HG02870 (cell line): ENCODE measurements around the gene IQCK.

ENCODE experiments used
- ATAC-seq: cut with Tn5 transposase; IDR thresholded peaks from one replicate; pipeline ENCODE4 v1.9.1; 2021; ENCODE audit warnings: mild to moderate bottlenecking, moderate library complexity; ENCODE audit not compliant: unreplicated experiment

IQCK gene

DNA sequence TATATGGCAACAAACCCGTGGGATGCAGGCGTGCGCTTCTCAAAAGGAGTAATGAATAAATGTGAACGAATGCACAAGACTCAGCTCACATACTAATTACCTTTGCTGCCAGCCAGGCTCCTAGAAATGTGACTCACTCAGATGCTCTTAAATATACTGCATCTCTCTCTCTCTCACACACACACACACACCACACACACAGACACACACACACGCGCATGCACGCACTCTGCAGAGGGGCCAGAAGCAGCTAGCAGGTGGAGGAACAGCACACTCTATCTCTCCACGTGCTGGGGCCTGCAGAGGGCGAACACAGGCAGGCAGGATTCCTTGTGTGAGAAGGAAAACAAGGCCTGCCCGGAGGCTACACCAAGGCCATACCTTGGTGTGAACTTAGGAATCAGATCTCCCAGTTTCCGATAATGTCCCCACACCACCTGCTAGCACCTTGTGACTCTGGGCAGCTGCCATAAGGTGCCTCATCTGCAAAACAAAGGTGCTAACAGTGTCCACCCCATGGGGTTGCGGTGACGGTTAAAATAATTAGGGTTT is 161.2 kb downstream of the IQCK start:
- no peak for ATAC-seq

DNA sequence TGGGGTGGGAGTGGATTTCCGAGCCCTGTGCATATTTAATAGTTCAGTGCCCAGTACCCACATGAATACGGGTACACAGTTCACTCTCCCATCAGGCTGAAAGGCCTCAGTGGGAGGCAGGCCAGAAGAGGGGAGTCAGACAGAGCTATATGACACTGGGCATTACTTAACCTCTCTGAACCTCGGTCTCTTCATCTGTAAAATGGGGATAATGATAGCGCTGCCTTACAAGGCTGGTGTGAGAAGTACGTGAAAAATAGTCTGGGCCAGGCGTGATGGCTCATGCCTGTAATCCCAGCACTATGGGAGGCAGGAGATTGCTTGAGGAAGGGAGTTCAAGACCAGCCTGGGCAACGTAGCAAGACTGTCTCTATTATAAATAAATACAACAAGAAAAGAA is 163.0 kb downstream of the IQCK start:
- no peak for ATAC-seq

DNA sequence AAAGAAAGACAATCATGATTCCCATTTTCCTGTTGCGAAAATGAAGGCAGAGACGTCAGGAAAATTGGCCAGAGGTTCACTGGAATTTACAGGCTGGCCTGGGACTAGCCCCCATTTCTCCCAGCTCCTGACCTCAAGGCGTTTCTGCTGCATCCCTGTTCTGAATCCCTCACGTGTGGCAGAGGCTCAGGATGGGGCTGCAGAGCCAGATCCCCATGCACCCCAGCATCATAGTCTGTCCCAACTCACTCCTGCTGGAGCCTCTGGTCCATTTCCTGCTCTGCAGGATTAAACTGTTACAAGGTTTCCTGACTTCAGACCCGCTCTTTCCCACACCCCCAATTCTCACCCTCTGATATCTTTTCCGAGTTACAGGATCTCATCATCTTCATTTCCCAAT is 163.7 kb downstream of the IQCK start:
- no peak for ATAC-seq

DNA sequence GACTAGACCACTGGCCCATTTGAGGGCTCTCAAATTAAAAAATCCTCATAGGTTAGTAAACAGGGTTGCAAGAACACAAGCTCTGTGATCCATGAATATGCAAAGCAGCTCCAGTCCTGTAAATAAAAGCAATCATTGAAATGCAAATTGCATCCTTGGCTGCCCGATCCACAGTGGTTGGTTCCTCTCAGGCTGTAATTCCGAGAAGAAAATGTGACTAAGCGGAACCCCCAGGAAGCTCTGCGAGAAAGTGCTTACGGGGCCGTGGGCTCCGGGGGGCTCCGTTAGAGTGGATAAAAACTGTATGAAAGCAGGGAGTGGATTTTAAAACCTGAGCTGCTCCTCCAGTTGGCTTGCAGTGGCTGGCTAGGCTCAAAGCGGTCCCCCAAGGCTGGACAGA is 164.1 kb downstream of the IQCK start:
- no peak for ATAC-seq

DNA sequence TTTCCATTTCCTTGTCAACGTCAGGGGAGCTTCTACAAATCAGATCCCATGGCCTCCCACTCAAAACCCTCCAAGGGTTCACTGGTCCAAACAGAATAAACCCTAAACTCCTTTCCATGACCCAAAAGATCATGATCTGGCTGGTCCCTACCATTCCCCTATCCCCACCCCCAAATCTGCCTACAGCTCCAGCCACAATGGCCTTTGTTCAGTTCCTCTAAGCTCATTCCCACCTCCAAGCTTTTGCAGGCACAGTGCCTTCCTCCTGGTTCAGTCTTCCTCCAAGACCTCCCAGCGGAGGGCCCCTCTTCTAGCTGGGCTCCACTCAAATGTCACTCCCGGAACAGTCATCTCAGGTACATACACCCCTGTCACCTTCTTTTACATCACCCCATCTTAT is 164.6 kb downstream of the IQCK start:
- ATAC-seq = no peak

DNA sequence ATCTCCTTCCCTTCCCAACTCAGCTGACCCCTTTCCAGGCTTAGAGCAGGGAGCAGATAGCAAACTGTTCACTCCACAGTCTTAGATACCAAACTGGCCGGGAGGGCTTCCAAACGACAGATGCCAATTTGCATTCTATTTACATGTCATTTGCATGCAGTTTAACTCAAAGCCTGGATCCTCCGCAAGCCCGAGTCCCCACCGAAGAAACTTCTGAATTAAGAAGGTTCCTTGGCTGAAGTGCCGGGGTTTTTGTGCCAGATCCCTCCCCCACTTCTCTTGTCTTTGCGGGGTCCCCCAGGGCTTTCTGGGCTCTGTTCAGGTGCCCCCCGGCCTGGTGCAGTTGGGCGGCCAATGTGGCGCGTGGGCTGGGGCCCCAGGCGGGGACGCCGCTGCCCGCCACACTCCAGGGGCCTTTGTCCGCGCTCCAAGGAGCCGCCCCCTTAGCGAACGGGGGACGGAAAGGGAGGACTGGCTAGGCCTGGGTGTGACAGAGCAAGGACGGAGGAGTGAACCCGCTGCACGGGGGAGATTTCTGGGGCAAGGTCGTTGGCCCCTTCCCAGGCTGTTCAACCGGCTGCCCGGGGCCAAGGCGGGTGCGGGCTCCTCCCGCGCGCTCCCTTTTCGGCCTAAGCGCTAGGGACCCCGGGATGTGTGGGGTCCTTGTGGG is 165.4 kb downstream of the IQCK start:
- ATAC-seq = no peak

DNA sequence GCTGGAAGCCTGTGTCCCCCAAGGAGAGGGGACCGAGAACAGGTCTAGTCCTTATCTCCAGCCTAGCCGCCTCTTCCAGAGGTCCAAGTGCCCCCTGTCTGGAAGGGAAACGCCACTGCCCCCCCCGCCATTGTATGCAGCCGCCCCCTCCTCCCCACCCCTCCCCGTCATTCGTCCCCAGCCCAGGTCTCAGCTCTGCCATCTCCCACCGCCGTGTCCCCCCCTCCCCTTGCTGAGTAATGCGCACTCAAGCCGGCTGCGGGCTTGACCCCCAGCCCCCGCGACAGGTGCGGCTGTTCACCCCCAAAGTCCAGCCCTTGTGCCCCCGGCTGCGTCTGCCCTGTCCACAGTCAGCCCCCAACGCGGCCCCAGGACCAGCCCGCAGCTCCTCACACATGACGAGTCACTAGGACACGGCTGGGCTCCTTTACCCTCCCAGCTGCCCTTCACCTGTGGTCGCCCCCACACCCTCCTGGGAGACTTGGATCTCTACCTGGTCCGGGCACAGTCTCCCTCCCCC is 166.0 kb downstream of the IQCK start:
- ATAC-seq = no peak

DNA sequence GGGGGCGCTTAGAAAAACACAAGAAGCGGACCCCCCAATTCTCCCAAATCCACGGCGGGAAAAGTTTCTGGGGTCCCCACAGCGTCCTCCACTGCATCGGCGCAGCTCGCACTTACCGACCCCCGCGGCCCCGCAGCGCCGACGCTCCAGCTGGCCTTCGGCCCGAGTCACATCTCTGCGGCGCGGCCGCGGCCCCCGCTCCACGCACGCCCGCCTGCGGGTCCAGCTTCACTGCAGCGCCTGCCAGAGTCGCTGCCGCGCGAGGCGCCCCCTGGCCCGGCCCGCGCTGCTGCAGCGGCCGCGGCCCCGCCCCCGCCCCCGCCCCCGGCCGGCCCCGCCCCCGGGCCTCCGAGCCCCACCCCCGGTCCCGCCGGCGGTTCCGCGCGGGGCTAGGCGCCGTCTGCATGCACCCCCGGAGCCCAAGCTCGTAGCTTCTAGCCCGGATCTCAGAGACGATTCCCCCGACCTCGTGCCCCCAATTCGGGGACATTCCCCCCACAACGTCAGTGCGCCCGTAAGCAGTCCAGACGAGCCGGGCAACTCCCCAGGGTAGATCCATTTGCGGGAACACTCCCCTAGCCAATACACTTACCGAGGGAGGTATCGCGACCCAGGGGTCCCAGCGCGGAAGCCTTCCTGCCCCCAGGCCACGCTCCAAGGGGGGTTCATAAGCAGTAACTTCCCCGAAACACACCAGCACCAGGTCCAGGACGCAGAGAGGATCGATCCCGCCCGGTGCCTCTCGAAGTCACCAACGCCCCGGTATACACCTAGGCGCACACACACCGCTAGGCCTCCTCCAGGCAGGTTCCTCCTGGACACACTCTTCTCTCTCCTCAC is 166.8 kb downstream of the IQCK start, which contains the start of gene GPRC5B:
Gene GPRC5B, minus strand, starts transcription at position 238 of the 840 bp plus-strand sequence. CDS start 12,003 bp downstream, outside the sequence.
- ATAC-seq = no peak

DNA sequence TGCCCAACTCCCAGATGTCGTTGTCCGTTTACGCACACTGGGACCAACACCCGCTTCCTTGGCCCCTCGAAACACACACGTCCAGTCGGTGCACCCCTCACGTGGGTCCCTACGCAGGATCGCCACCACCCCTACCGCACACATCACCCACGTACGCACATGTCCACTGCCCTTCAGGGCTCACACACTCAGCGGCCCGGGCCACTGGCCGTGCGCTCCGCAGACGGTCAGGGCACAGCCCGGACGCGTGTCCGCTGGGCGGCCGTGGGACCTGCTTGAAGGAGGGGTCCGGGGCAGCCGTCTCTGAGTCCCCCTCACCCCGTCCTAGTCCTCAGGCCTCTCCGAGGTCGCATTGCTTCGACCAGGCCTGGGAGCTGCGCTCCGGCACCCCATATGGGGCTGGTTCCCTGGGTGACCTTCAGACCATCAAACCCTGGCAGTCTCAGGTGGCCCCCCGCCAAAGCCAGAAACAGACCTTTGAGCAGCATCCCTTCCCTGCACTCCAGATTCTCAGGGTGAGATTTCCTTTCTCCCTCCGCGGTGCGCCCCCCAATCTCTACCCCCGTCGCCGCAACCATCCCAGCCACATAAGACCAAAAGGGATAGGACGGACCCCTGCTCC is 167.5 kb downstream of the IQCK start:
- ATAC-seq = no peak

DNA sequence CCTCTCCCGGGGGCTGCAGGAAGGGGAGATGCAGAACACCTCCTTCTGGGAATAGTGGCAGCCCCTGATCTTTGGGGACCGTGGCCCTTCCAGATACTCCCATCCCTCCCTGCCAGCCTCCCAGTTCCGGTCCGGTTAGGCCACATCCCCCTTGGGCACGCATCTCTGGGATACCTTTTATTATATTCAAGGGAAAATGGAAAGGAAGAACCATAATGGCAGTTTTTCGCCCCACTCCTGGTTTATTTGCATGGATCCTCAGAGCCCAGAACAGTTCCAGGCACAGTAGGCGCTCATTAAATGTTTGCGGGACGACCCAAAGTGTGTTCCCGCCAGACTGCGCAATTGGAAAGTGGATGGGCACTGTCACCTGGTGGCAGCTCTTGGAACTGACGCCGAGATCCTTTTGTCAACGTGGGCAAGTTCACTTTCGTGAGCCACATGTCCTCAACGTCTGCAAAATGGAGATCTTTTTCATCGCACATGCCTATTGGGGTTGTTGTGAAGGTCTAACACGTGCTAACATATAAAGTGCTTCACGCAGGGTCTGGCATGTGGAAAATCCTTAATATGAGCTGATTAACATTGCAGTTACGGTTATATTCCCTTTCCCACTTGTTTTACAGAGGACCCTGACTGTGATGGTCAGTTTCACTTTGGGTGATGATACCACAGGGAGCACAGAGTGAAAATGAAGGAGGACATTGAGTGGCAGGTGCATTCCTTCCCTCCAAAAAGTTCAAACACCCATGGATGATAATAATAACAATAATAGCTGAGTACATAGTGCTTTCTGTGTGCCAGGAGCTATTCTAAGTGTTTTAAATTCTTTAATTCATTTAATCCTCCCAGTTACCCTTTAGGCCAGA is 168.2 kb downstream of the IQCK start:
- no peak for ATAC-seq

DNA sequence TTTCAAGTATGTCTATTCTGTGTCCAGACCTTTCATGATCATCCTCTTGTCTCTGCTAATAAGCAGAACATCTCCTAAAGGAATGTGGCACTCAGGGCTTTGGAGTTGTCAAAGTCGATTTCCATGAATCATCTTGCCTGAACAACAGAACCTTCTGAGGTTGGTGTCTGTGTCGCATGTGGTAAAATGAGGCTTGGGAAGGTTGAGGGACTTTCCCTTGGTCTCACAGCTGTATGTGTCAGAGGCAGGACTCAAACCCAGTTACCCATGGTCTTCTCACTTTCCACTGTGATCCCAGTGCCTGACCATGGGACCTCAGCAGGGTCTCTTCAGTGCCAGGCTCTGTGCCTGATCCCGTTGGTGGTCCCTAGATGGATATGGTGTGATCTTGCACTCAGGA is 170.8 kb downstream of the IQCK start:
- ATAC-seq = no peak

DNA sequence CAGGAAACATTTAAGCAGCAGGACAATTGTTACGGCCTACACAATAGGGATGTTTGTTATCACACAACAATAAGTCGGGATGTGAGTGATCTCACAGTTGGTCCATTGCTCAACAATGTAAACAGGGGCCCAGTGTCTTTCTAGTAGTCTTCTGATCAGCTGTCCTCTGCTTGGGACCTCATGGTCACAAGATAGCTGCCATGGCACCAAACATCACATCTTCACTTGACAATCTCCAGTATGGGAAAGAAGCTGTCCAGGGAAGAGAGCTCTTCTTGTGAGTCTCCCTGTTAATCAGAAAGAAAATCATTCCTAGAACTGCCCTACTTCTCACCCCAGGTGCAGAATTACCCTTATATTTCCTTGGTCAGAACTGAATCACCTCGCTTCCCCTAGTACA is 172.8 kb downstream of the IQCK start:
- ATAC-seq = no peak

DNA sequence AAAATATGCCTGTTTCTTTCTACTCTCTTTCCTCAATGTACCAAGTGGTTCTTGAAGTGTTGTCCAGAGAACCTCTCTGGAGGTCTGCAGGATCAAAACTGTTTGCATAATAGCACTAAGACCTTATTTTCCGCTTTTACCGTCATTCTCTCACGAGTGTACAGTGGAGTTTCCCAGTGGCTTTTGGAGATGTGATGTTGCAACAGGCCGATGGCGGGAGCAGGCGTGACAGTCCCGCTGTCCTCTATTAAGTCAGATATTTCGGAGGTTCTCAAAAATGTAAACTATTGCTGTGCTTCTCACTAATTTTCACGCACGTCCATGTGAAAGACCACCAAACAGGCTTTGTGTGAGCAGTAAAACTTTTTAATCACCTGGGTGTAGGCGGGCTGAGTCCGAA is 174.8 kb downstream of the IQCK start:
- ATAC-seq = no peak

DNA sequence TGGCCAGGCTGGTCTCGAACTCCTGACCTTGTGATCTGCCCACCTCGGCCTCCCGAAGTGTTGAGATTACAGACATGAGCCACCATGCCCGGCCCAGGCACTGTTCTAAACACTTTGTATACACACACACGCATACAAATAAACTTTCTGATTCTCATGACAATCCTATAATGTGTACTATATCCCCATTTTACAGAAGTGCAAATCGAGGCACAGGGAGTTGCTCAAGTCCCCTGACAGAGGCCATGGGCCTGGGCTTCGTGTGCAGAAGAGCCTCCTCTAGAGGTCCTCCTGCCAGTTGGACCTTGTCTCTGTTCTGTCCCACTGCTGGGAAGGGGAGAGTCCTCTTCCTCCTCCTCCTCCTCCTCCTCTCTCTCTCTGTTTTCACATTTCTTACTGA is 176.5 kb downstream of the IQCK start:
- ATAC-seq = no peak

DNA sequence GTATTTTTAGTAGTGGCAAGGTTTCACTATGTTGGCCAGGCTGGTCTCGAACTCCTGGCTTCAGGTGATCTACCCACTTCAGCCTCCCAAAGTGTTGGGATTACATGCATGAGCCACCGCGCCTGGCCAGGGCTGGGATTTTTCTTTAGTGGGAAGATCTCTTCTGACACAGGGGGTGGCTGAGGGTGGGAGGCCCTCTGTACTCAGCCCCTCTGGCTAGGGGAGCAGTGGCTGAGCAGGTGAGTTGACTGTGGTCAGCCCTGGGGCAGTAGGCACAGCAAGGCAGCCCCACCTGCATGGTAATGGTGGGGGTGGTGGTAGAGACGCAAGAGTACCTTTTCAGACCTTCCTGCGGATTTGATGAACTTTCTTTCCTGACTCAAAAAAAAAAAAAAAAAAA is 178.9 kb downstream of the IQCK start:
- ATAC-seq = no peak

DNA sequence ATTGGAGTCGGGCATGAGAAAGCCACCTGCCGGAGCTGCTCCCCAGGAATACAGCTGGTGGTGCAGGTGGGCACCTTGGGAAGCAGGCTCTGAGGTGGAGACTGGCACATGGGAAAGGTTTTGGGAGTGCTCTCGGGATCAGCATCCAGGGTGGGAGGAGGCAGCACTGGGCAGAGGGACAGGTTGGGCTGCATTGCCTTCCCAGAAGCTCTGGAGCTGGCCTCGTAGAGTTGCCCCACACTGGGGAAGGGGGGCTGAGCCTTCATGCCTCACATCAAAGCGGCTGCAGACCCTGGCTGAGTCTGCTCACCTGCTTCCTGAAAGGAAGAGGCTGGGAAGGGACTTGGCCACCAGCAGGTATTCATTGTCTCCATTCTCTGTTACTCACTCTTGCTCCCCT is 180.1 kb downstream of the IQCK start:
- ATAC-seq = no peak

DNA sequence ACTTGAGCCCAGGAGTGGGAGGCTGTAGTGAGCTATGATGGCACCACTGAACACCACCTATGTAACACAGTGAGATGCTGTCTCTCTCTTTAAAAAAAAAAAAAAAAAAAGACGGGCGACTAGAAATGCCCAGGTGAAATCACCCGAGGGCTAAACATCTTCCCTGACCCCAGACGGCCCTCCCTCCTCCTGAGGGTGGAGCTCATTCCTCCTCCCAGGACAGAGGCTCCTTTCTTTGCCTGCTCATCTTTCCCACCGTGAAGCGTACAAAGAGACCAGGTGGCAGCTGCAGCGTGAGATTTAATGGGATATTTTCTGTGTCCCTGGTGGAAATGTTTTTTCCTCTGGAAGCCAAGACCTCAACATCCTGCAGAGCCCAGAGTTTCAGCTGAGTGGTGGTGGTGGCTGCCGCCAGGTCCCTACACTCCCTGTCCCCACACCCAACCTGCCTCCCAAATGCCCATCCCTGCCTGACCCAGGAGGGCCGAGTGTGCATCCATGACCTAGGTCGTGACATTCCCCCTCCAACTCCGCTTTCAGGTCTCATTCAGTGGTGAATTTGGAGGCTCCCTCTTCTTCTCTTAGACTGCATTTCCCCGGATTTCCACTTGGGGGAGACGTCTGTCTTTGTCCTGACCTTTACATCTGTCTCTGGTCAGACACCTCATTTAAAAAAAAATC is 181.0 kb downstream of the IQCK start:
- no peak for ATAC-seq

DNA sequence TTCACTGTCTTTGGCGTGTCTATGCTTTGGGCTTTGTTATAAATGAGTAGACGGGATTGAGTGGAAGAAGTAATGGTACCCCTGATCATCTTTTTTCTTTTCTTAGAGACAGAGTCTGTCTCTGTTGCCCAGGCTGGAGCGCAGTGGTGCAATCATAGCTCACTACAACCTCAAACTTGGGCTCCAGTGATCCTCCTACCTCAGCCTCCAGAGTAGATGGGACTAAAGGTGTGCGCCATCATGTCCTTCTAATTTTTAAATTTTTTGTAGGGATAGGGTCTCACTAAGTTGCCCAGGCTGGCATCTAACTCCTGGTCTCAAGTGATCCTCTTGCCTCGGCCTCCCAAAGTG is 181.5 kb downstream of the IQCK start:
- ATAC-seq = no peak

DNA sequence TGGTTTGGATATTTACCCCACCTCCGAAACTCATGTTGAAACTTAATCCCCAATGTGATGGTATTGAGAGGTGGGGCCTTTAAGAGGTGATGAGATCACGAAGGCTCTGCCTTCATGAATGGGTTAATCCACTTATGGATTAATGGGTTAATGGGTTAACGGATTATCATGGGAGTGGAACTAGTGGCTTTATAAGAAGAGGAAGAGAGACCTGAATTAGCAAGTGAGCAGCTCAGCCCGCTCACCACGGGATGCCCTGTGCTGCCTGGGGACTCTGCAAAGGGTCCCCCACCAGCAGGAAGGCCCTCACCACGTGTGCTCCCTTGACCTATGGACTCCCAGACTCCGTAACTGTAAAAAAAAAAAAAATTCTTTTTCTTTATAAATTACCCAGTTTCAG is 183.1 kb downstream of the IQCK start:
- ATAC-seq = no peak
